Mesenchymal stem cell (in vitro differentiated cells and primary cell): ENCODE data around the gene PCDHB13. TPM values are rescaled to one million over a fixed set of nuclear protein-coding genes. Genes with fewer than 3 reads are reported as not detected.
"Not testable (repeated sequence)": the region's sequence is repeated elsewhere in the genome, so short reads cannot be mapped to it uniquely, and the experiment has no call there.

Experiments
- DNase-seq: peaks from one replicate; pipeline ENCODE4 v3.0.0-alpha.2; 2013
- H2AFZ ChIP-seq: one replicate; pipeline ENCODE4 v1.6.1; 2013; ENCODE audit warnings: low read depth, mild to moderate bottlenecking, control low read depth, inconsistent platforms, low read length, moderate library complexity
- H2AK5ac ChIP-seq: 2 replicates; pipeline ENCODE4 v1.6.1; 2013; ENCODE audit warnings: low read length, moderate library complexity, mild to moderate bottlenecking, inconsistent platforms; ENCODE audit not compliant: severe bottlenecking
- H2BK120ac ChIP-seq: one replicate; pipeline ENCODE4 v1.6.1; 2013; ENCODE audit warnings: low read depth, mild to moderate bottlenecking, inconsistent platforms, low read length, moderate library complexity
- H2BK12ac ChIP-seq, 2 experiments: one replicate each; pipeline ENCODE4 v1.6.1; 2013; ENCODE audit warnings: inconsistent platforms in 2 of 2, low read length in 2 of 2, mild to moderate bottlenecking in 2 of 2, moderate library complexity in 2 of 2, control low read depth in 1 of 2
- H2BK15ac ChIP-seq: one replicate; pipeline ENCODE4 v1.6.1; 2013; ENCODE audit warnings: mild to moderate bottlenecking, low read depth, inconsistent platforms; ENCODE audit not compliant: poor library complexity, severe bottlenecking
- H2BK5ac ChIP-seq: 2 replicates; pipeline ENCODE4 v1.6.1; 2013; ENCODE audit warnings: low read depth, mild to moderate bottlenecking, low read length, control low read depth, inconsistent platforms; ENCODE audit not compliant: poor library complexity, severe bottlenecking
- H3K14ac ChIP-seq, 2 experiments: one replicate each; pipeline ENCODE4 v1.6.1; 2013; ENCODE audit warnings: inconsistent platforms in 2 of 2, low read length in 2 of 2, control low read depth in 1 of 2, mild to moderate bottlenecking in 1 of 2, moderate library complexity in 1 of 2
- H3K18ac ChIP-seq, 2 experiments: one replicate each; pipeline ENCODE4 v1.6.1; 2013; ENCODE audit warnings: inconsistent platforms in 2 of 2, low read length in 2 of 2, control low read depth in 1 of 2, low read depth in 1 of 2, mild to moderate bottlenecking in 1 of 2
- H3K23ac ChIP-seq, 2 experiments: one replicate each; pipeline ENCODE4 v1.6.1; 2013; ENCODE audit warnings: inconsistent platforms in 2 of 2, low read length in 2 of 2, mild to moderate bottlenecking in 2 of 2, moderate library complexity in 2 of 2, control low read depth in 1 of 2
- H3K27ac ChIP-seq: 2 replicates; pipeline ENCODE4 v1.5.1; 2013; ENCODE audit warnings: mild to moderate bottlenecking, moderate library complexity, low read length, control low read depth, inconsistent platforms; ENCODE audit not compliant: poor library complexity, severe bottlenecking
- H3K27me3 ChIP-seq, 2 experiments: 2 replicates each; pipeline versions ENCODE4 v1.6.1 to v1.7.0; 2013; ENCODE audit warnings: low read length in 2 of 2, mild to moderate bottlenecking in 2 of 2, moderate library complexity in 2 of 2, control low read depth in 1 of 2, inconsistent platforms in 1 of 2; ENCODE audit not compliant: control insufficient read depth in 1 of 2, insufficient read depth in 1 of 2
- H3K36me3 ChIP-seq, 2 experiments: 2 replicates each; pipeline versions ENCODE4 v1.6.1 to v1.7.0; 2013; ENCODE audit warnings: low read length in 2 of 2, control low read depth in 1 of 2, inconsistent platforms in 1 of 2, low read depth in 1 of 2, mild to moderate bottlenecking in 1 of 2; ENCODE audit not compliant: insufficient read depth in 2 of 2, control insufficient read depth in 1 of 2
- H3K4ac ChIP-seq, 2 experiments: one replicate each; pipeline ENCODE4 v1.6.1; 2013; ENCODE audit warnings: inconsistent platforms in 2 of 2, low read length in 2 of 2, mild to moderate bottlenecking in 2 of 2, moderate library complexity in 2 of 2, control low read depth in 1 of 2, low read depth in 1 of 2
- H3K4me1 ChIP-seq: 2 replicates; pipeline ENCODE4 v1.6.1; 2013; ENCODE audit warnings: low read depth, low read length, control low read depth; ENCODE audit not compliant: control insufficient read depth, insufficient read depth
- H3K4me2 ChIP-seq: 2 replicates; pipeline ENCODE4 v1.6.1; 2013; ENCODE audit warnings: low read length, mild to moderate bottlenecking, inconsistent platforms; ENCODE audit not compliant: poor library complexity, severe bottlenecking
- H3K4me3 ChIP-seq, 2 experiments: 2 replicates each; pipeline versions ENCODE4 v1.5.1 to v1.7.0; 2013; ENCODE audit warnings: low read length in 2 of 2, mild to moderate bottlenecking in 2 of 2, control low read depth in 1 of 2, low read depth in 1 of 2; ENCODE audit not compliant: insufficient read depth in 1 of 2
- H3K79me1 ChIP-seq: replicated peaks from 2 replicates; pipeline ENCODE4 v1.6.1; 2013; ENCODE audit warnings: mild to moderate bottlenecking, control low read depth, low read length, inconsistent platforms; ENCODE audit not compliant: poor library complexity, severe bottlenecking
- H3K9ac ChIP-seq: 2 replicates; pipeline ENCODE4 v1.7.0; 2013; ENCODE audit warnings: mild to moderate bottlenecking, low read length, moderate library complexity
- H3K9me3 ChIP-seq: 2 replicates; pipeline ENCODE4 v1.7.0; 2013; ENCODE audit warnings: mild to moderate bottlenecking, low read length; ENCODE audit not compliant: control insufficient read depth
- H4K8ac ChIP-seq: one replicate; pipeline ENCODE4 v1.6.1; 2013; ENCODE audit warnings: inconsistent platforms, mild to moderate bottlenecking, low read length, moderate library complexity
- H4K91ac ChIP-seq: one replicate; pipeline ENCODE4 v1.6.1; 2013; ENCODE audit warnings: mild to moderate bottlenecking, low read length, inconsistent platforms
- WGBS: methylation state at CpG from one replicate; pipeline ENCODE4 v1.1.7; 2013; ENCODE audit warnings: mixed read lengths; 5-methylcytosine and 5-hydroxymethylcytosine counted together
- polyA plus RNA-seq, 2 experiments: library from polyadenylated mRNA; stranded (reverse); fragments of 200-250 nt; gene quantifications; one replicate each; pipeline ENCODE4 v1.2.3, GENCODE V29; 2013

PCDHB13 gene
- 1.3 TPM for polyA plus RNA-seq (2013, experiment 1 of 2)
- polyA plus RNA-seq (2013, experiment 2 of 2), result 1.3 TPM

GRCh38 chr5:141213656-141214339, at the start of gene PCDHB13:
TSS of gene PCDHB13 (plus strand) at chr5:141213919. CDS start at chr5:141214124, 205 bp downstream.
- not testable (repeated sequence) for H3K9ac ChIP-seq, H3K4me1 ChIP-seq, H3K23ac ChIP-seq, H3K4me3 ChIP-seq, H2BK120ac ChIP-seq, H2AK5ac ChIP-seq, H3K4me2 ChIP-seq, H3K36me3 ChIP-seq, H2BK12ac ChIP-seq, H3K4ac ChIP-seq, H3K14ac ChIP-seq, H2BK15ac ChIP-seq, H2BK5ac ChIP-seq, H3K79me1 ChIP-seq, H4K8ac ChIP-seq, DNase-seq, H3K18ac ChIP-seq, H3K27me3 ChIP-seq, H4K91ac ChIP-seq, H3K27ac ChIP-seq, H2AFZ ChIP-seq
- WGBS, result 70% methylated on average over 10 of the region's 18 CpGs
- peaks cover 68% of the 10 kb centered on the region for H3K9me3 ChIP-seq

- Histone ChIP-seq H2BK15ac (no peak within 1 kb of the TSS), H3K4me1 (no peaks in the 10 kb centered on the region), H2BK12ac (no peak within 1 kb of the TSS), H3K23ac (no peak within 1 kb of the TSS), H2AK5ac (no peak within 1 kb of the TSS), H3K4me2 (no peak within 1 kb of the TSS), H2BK5ac (no peak within 1 kb of the TSS), H3K4me3 (peak within 1 kb of the TSS in 1 of 2 experiments; percentile 59), H3K27me3 (no peaks in the 10 kb centered on the region), H2BK120ac (no peak within 1 kb of the TSS), H2AFZ (no peak within 1 kb of the TSS), H3K4ac (no peak within 1 kb of the TSS), H4K91ac (no peak within 1 kb of the TSS), H3K79me1 (no peaks in the 10 kb centered on the region), H3K9ac (peak within 1 kb of the TSS; percentile 55), H3K9me3 (peaks cover 61% of the 10 kb centered on the region), H3K18ac (no peak within 1 kb of the TSS), H3K14ac (no peak within 1 kb of the TSS), H3K36me3 (no peaks in the 10 kb centered on the region), H3K27ac (no peak within 1 kb of the TSS), H4K8ac (no peak within 1 kb of the TSS)
- DNase-seq, result peak; percentile 13
- 76% methylated on average over 20 of the region's 20 CpGs for WGBS
These were observed 41.1 kb upstream of the PCDHB13 start, which contains the start of gene PCDHB7 for GRCh38 chr5:141172381-141173204. TSS of gene PCDHB7 (plus strand) at chr5:141172644. CDS start at chr5:141172836, 192 bp downstream.

- not testable (repeated sequence) for H4K91ac ChIP-seq, H3K79me1 ChIP-seq, H3K4me1 ChIP-seq, H3K18ac ChIP-seq, H3K27me3 ChIP-seq, H3K4ac ChIP-seq, H3K27ac ChIP-seq, H2BK120ac ChIP-seq, H2BK12ac ChIP-seq, H2BK15ac ChIP-seq, DNase-seq, H4K8ac ChIP-seq, H3K9ac ChIP-seq, H2BK5ac ChIP-seq, H3K4me3 ChIP-seq, H3K23ac ChIP-seq, H2AFZ ChIP-seq, H3K14ac ChIP-seq, H3K4me2 ChIP-seq, H2AK5ac ChIP-seq, H3K36me3 ChIP-seq
- WGBS, result 94% methylated on average over 68 of the region's 79 CpGs
- peaks cover 56% of the 10 kb centered on the region for H3K9me3 ChIP-seq
These were observed 39.2 kb upstream of the PCDHB13 start for GRCh38 chr5:141174291-141175104.
